Lung microvascular endothelial cell (primary cell): ENCODE results near the gene ENKD1. TPM values are rescaled to one million over a fixed set of nuclear protein-coding genes. Genes with fewer than 3 reads are reported as not detected.

Experiments used
- DNase-seq, 2 donors: peaks; one replicate each; pipeline versions ENCODE4 v3.0.0 to v3.0.0-alpha.2; 2010; ENCODE audit warnings: low read depth in 2 of 2
- total RNA-seq: library from RNA; depleted of rRNA; stranded (reverse); fragments of >200 nt; gene quantifications from 2 replicates; pipeline ENCODE4 v1.2.1, GENCODE V29; 2014

ENKD1 gene
- total RNA-seq, 1 donor from 2014 or later, result 8.5 TPM

- DNase-seq, result no peak
Observed at GRCh38 chr16:67679935-67680897, 13.7 kb upstream of the ENKD1 start.

- no peak for DNase-seq
Observed at GRCh38 chr16:67678354-67679023, 11.9 kb upstream of the ENKD1 start.

- DNase-seq, result no peak
Observed at GRCh38 chr16:67677712-67678111, 11.2 kb upstream of the ENKD1 start.

GRCh38 chr16:67676939-67677338 is 10.4 kb upstream of the ENKD1 start:
- DNase-seq, result no peak

- peak; percentile 35 to 68 for DNase-seq
Observed at GRCh38 chr16:67676516-67676915, 10.0 kb upstream of the ENKD1 start.

- DNase-seq, result no peak
Observed at GRCh38 chr16:67675999-67676398, 9.4 kb upstream of the ENKD1 start.

- DNase-seq, result no peak
Observed at GRCh38 chr16:67675579-67675935, 9.0 kb upstream of the ENKD1 start.

- no peak for DNase-seq
Observed at GRCh38 chr16:67674851-67675578, 8.5 kb upstream of the ENKD1 start.

- DNase-seq, result peak; percentile 82 to 91
Observed at GRCh38 chr16:67673712-67674580, 7.4 kb upstream of the ENKD1 start.

- peak; percentile 78 to 88 for DNase-seq
Observed at GRCh38 chr16:67672739-67673662, 6.5 kb upstream of the ENKD1 start.

GRCh38 chr16:67672306-67672705 is 5.8 kb upstream of the ENKD1 start:
- no peak for DNase-seq

- no peak for DNase-seq
Observed at GRCh38 chr16:67669499-67670101, 3.0 kb upstream of the ENKD1 start.

GRCh38 chr16:67668495-67669157 is 2.1 kb upstream of the ENKD1 start:
- no peak for DNase-seq

GRCh38 chr16:67667817-67668494 is 1.4 kb upstream of the ENKD1 start:
- peak; percentile 89 to 92 for DNase-seq

- DNase-seq, result no peak
Observed at GRCh38 chr16:67667453-67667816, 885 bp upstream of the ENKD1 start.

GRCh38 chr16:67666032-67666551 is 458 bp downstream of the ENKD1 start:
- peak in 1 of 2 donors; percentile 37 for DNase-seq

- DNase-seq, result no peak
Observed at GRCh38 chr16:67665598-67665997, 952 bp downstream of the ENKD1 start.

- no peak for DNase-seq
Observed at GRCh38 chr16:67664871-67665270, 1.7 kb downstream of the ENKD1 start.
